Measurements from ENCODE around the gene RAD23B. TPM values are rescaled to one million over a fixed set of nuclear protein-coding genes. Genes with fewer than 3 reads are reported as not detected.
A peak's percentile ranks its signal among the peaks of the same experiment; 100 is the strongest.
"Not testable (repeated sequence)": the region's sequence is repeated elsewhere in the genome, so short reads cannot be mapped to it uniquely, and the experiment has no call there.

The RAD23B gene
- total RNA-seq, 1 experiment from 2014 or later, result 251 TPM

GRCh38 chr9:107258919-107259318, 24.2 kb upstream of the RAD23B start (continued):
- TF ChIP-seq JUND (IDR thresholded peaks at IDR 0.05) (no peak), EGR1 (IDR thresholded peaks at IDR 0.05; ENCODE audit: low read depth) (no peak)

DNA sequence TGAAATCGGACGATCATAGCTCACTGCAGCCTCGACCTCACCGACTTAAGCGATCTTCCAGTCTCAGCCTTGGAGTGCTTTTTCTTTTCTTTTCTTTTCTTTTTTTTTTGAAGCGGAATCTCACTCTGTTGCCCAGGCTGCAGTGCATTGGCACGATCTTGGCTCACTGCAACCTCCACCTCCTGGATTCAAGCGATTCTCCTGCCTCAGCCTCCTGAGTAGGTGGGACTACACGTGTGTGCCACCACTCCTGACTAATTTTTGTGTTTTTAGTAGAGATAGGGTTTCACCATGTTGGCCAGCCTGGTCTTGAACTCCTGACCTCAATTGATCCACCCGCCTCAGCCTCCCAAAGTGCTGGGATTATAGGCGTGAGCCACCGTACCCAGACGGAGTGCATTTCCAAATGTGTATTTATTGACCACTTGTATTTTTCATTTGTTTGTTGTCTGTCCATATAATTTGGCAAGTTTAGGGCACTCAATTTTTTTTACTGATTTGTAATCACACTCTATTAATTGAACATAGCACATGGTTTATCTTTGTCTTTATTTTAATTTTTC, 23.2 kb upstream of the RAD23B start:
- intact Hi-C loops (cut with micrococcal nuclease); POLR2A ChIA-PET: not testable (repeated sequence)

GRCh38 chr9:107260437-107261081, 22.5 kb upstream of the RAD23B start:
- no peaks in the 10 kb centered on the region for H4K20me1 ChIP-seq (ENCODE audit: insufficient read depth)
- H3K9me3 ChIP-seq (ENCODE audit: control insufficient read depth in 1 of 2, insufficient read depth in 1 of 2, low read depth in 1 of 2, low read length in 2 of 2), result no peaks in the 10 kb centered on the region
- no peak overlapping the region for H3K27ac ChIP-seq (ENCODE audit: low read depth, low read length)
- H3K4me3 ChIP-seq (replicated peaks in 1 of 2; ENCODE audit: low read depth in 1 of 2, low read length in 2 of 2), result no peak overlapping the region
- ChIA-PET RAD21 (ENCODE audit: low non-redundant PET in 1 of 2, low total read pairs in 2 of 2, uncharacterized antibody in 2 of 2, unreplicated experiment in 2 of 2) (no interaction called here), POLR2A (no interaction called here), CTCF (interaction anchor here (0.5 to 1.0 kb wide), 3 partner anchors 9 to 28 kb away, joined by 3 read pairs; no protein-coding TSS in a partner anchor)
- H3K79me2 ChIP-seq (ENCODE audit: insufficient read depth, low read length), result no peaks in the 10 kb centered on the region
- no peaks in the 10 kb centered on the region for H3K9me2 ChIP-seq (ENCODE audit: insufficient read depth)
- DNase-seq (ENCODE audit: low read depth, low spot score) (no peak), ATAC-seq (peak; percentile 69)
- peaks cover 9 to 11% of the 10 kb centered on the region in 2 experiments; a peak in 2 of 4 replicates for H3K4me1 ChIP-seq (ENCODE audit: control insufficient read depth in 1 of 2, insufficient read depth in 2 of 2, low read length in 2 of 2)
- intact Hi-C loops (cut with micrococcal nuclease), result no loop called here
- no peak overlapping the region for H3K9ac ChIP-seq (ENCODE audit: low read length)
- no TSS peak for BruUV-seq (replicated peaks)
- H3K4me2 ChIP-seq (ENCODE audit: low read length), result 0 out of 2 replicates have a peak overlapping the region, but pooled peaks have one; percentile 10
- TF ChIP-seq ATF3 (IDR thresholded peaks at IDR 0.05) (no peak), SP1 (IDR thresholded peaks at IDR 0.05; ENCODE audit: low read depth) (no peak), YY1 (IDR thresholded peaks at IDR 0.05; ENCODE audit: extremely low read depth, insufficient replicate concordance, low read depth, low read length) (no peak), RAD21 (IDR thresholded peaks at IDR 0.05; ENCODE audit: low read depth) (no peak), EZH2phosphoT487 (IDR thresholded peaks at IDR 0.05; ENCODE audit: borderline replicate concordance) (no peak), FOSL1 (IDR thresholded peaks at IDR 0.05; ENCODE audit: low read depth) (no peak), SRF (IDR thresholded peaks at IDR 0.05; ENCODE audit: low read depth) (no peak), CBX3 (IDR thresholded peaks at IDR 0.05; ENCODE audit: low read depth) (no peak), ZFX (IDR thresholded peaks at IDR 0.05) (no peak)
- no peak overlapping the region for H2AFZ ChIP-seq (ENCODE audit: low read depth, low read length, poor library complexity, severe bottlenecking)
- H3K27me3 ChIP-seq (ENCODE audit: insufficient read depth, low read length), result no peaks in the 10 kb centered on the region
- no peaks in the 10 kb centered on the region for H3K36me3 ChIP-seq (ENCODE audit: control insufficient read depth in 1 of 2, insufficient read depth in 2 of 2, low read length in 2 of 2)

More for the DNA sequence above, 23.2 kb upstream of the RAD23B start:
- H3K36me3 ChIP-seq (ENCODE audit: control insufficient read depth in 1 of 2, insufficient read depth in 2 of 2, low read length in 2 of 2); H2AFZ ChIP-seq (ENCODE audit: low read depth, low read length, poor library complexity, severe bottlenecking); H3K79me2 ChIP-seq (ENCODE audit: insufficient read depth, low read length); RAD21 ChIA-PET (ENCODE audit: low non-redundant PET in 1 of 2, low total read pairs in 2 of 2, uncharacterized antibody in 2 of 2, unreplicated experiment in 2 of 2); H3K9ac ChIP-seq (ENCODE audit: low read length); BruUV-seq (replicated peaks); H3K9me2 ChIP-seq (ENCODE audit: insufficient read depth); ATAC-seq; H4K20me1 ChIP-seq (ENCODE audit: insufficient read depth); H3K4me3 ChIP-seq (replicated peaks in 1 of 2; ENCODE audit: low read depth in 1 of 2, low read length in 2 of 2); H3K27me3 ChIP-seq (ENCODE audit: insufficient read depth, low read length); H3K9me3 ChIP-seq (ENCODE audit: control insufficient read depth in 1 of 2, insufficient read depth in 1 of 2, low read depth in 1 of 2, low read length in 2 of 2); H3K27ac ChIP-seq (ENCODE audit: low read depth, low read length); DNase-seq (ENCODE audit: low read depth, low spot score): not testable (repeated sequence)
- 0 out of 2 replicates have a peak overlapping the region, but pooled peaks have one; percentile 10 for H3K4me2 ChIP-seq (ENCODE audit: low read length)
- peaks cover 9 to 14% of the 10 kb centered on the region in 2 experiments; a peak in 2 of 4 replicates for H3K4me1 ChIP-seq (ENCODE audit: control insufficient read depth in 1 of 2, insufficient read depth in 2 of 2, low read length in 2 of 2)
- CTCF ChIA-PET, result interaction anchor here (0.9 kb wide), 1 partner anchor 10 kb away, joined by 3 read pairs; no protein-coding TSS in a partner anchor
